ENCODE data around the gene TNFRSF6B.
"Not testable (repeated sequence)": the region's sequence is repeated elsewhere in the genome, so short reads cannot be mapped to it uniquely, and the experiment has no call there.

TNFRSF6B gene

DNA sequence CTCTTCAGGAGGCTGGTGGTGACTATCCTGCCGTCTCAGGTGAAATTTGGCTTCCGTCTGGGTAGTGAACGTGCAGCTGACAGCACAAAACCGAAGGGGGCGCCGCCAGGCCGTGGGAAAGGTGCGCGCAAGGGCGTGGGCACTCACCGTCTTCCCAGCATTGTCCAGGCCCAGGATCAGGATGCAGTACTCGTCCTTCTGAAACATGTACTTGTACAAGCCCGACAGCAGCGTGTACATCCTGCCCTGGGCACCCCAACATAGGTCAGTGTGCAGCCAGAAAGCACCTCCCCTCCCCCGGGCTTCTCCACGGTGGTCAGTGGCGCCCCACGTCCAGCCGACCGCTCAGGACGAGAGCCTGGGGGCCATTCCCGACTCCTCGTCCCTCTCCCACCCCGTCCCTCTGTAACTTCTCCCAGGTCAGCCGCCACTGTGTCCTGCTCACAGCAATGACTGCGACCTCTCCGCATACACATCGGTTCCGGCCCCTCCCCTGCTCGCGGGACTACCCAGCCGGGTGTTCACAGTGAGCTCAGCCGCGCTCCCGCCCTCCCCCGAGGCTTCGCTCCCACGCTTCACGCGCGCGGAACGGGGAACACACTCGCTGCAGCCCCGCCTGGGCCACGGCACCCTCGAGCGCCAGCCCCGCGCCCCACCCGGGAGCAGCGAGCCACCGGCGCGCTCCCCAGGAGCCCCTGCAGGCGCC is 10.6 kb downstream of the TNFRSF6B start:
- in situ Hi-C loops (cut with MboI; ENCODE audit: low sequenced_read_pairs), result no loop called here

DNA sequence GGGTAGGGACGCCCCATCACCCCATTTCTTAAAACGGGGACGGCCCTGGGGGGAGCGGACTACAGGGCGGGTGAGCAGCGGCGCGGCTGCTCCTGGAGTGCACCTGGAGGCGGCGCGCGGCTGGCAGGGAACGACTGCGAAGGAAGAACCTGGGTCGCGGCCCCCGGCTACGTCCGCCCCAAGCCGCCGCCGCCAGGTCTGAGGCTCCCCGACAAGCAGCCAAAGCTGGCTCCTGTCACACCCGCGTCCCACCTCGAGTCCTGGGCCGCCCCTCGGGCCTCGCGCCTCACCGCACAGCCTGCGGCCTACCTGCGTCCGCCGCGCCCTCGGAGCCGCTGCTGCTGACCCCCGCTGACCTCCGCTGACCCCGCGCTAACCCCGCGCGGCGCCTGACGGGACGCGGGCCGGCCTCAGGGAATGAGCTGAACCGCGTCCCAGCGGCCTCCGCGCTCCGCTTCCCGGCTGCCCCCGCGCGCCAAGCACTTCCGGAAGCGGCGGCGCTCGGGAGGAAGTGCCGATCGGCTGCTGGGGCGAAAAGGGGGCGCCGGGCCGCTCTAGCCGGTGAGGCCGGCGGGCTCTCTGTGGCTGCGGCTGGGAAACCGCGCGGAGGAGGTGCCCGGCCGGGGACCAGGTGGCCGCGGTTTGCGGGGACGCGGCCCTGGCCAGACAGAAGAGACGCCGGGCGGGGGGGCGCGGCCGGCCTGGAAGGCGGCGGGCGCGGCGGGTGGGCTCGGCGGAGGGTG is 11.3 kb downstream of the TNFRSF6B start, which contains the start of the genes ARFRP1 and ZGPAT:
Gene ARFRP1, minus strand, starts transcription at position 419 of the 743 bp plus-strand sequence. CDS start 885 bp downstream, outside the sequence.
Gene ZGPAT, plus strand, starts transcription at position 482 of the 743 bp plus-strand sequence. CDS start 542 bp downstream, outside the sequence.
- in situ Hi-C loops (cut with MboI; ENCODE audit: low sequenced_read_pairs), result no loop called here

DNA sequence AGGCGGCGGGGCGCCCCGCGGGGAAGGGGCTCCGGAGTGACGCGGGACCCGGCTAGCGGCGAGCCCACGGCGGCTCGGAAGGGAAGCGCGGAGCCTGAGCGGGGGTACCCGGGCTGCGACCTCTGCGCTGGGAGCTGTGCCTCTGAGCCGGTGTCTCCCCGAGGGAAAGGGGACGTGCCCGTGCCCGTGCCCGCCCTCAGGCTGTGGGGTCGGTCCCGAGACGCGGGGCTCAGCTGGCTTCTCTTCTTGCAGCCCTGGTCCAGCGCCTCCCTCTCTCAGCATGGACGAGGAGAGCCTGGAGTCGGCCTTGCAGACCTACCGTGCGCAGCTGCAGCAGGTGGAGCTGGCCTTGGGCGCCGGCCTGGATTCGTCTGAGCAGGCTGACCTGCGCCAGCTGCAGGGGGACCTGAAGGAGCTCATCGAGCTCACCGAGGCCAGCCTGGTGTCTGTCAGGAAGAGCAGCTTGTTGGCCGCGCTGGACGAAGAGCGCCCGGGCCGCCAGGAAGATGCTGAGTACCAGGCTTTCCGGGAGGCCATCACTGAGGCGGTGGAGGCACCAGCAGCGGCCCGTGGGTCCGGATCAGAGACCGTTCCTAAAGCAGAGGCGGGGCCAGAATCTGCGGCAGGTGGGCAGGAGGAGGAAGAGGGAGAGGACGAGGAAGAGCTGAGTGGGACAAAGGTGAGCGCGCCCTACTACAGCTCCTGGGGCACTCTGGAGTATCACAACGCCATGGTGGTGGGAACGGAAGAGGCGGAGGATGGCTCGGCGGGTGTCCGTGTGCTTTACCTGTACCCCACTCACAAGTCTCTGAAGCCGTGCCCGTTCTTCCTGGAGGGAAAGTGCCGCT is 12.1 kb downstream of the TNFRSF6B start:
- in situ Hi-C loops (cut with MboI; ENCODE audit: low sequenced_read_pairs), result no loop called here

DNA sequence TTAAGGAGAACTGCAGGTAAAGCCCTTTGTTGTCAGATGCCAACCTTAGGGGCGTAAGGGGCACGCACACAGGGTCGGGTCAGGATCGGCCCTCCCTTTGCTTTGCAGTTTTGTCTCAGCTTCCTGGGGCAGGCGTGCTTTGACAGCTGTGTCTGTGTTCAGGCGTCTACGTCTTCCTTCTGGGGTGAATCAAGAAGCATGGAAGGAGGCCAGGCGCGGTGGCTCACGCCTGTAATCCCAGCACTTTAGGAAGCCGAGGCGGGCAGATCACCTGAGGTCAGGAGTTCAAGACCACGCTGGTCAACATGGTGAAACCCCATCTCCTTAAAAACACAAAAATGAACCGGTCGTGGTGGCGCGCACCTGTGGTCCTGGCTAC is 12.7 kb downstream of the TNFRSF6B start:
- in situ Hi-C loops (cut with MboI; ENCODE audit: low sequenced_read_pairs), result no loop called here

DNA sequence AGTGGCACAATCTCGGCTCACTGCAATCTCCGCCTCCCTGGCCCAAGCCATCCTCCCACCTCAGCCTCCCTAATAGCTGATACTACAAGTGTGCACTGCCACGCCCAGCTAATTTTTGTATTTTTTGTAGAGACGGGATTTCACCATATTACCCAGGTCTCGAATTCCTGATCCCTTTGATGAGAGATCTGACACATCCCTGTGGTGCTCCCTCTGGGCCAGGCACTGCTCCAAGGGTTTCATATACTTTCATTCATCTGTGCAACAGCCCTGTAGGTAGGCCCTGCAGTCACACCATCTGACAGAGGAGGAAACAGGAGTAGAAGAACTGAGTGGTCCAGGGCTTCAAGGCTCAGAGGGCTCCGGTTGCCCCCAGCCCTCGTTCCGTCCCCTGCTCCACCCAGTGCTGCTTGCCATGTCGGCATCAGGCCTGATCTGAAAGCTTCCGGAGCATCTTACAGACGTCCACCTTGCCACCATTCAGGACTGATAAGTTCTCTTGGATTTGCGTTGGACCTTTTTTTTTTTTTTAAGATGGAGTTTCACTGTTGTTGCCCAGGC is 14.7 kb downstream of the TNFRSF6B start:
- in situ Hi-C loops (cut with MboI; ENCODE audit: low sequenced_read_pairs), result no loop called here

DNA sequence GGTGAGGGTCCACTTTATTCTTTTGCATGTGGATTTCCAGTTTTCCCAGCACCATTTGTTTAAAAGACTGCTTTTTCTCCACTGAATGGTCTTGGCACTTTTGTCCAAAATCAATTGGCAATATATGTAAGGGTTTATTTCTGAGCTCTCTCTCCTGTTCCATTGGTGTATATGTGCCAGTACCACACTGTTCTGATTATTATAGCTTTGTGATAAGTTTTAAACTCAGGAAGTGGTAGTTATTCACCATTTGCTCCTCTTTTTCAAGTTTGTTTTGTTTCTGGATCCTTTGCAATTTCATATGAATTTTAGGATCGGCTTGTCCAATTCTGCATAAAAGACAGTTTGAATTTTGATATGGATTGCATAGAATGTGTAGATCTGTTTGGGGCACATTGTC is 15.7 kb downstream of the TNFRSF6B start:
- in situ Hi-C loops (cut with MboI; ENCODE audit: low sequenced_read_pairs), result no loop called here

DNA sequence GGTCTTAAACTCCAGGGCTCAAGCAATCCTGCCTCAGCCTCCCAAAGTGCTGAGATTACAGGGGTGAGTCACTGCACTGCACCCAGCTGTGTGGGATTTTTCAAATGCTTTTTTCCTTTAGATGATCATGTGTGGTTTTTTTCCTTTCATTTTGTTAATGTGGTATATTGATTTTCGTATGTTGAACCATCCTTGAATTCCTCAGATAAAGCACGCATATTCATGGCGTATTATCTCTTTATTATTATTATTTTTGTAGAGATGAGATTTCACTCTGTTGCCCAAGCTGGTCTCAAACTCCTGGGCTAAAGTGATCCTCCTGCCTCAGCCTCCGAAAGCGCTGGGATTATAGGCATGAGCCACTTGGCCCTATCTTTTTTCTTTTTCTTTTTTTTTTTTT is 18.4 kb downstream of the TNFRSF6B start:
- in situ Hi-C loops (cut with MboI; ENCODE audit: low sequenced_read_pairs), result no loop called here

DNA sequence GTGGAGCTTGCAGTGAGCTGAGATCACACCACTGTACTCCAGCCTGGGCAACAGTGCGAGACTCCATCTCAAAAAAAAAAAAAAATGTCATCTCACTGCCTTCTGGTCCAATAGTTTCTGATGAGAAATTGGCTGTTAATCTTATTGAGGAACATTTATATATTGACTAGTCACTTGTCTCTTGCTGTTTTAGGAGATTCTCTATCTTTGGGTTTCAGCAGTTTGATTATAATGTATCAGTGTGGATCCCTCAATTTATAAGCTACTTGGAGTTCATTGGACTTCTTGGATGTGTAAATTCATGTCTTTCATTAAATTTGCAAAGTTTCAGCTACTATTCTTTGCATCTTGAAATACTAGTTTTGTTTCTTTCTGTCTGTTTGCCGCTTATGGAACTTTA is 22.5 kb downstream of the TNFRSF6B start:
- in situ Hi-C loops (cut with MboI; ENCODE audit: low sequenced_read_pairs), result no loop called here

DNA sequence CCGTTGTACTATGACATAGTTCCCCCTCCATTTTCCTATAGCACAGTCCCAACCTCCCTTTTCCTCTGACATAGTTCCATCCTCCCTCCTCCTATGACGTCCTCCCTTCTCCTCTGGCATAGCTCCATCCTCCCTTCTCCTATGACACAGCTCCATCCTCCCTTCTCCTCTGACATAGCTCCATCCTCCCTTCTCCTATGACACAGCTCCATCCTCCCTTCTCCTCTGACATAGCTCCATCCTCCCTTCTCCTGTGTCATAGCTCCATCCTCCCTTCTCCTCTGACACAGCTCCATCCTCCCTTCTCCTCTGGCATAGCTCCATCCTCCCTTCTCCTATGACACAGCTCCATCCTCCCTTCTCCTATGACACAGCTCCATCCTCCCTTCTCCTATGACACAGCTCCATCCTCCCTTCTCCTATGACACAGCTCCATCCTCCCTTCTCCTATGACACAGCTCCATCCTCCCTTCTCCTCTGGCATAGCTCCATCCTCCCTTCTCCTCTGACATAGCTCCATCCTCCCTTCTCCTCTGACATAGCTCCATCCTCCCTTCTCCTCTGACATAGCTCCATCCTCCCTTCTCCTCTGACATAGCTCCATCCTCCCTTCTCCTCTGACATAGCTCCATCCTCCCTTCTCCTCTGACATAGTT is 26.6 kb downstream of the TNFRSF6B start:
- in situ Hi-C loops (cut with MboI; ENCODE audit: low sequenced_read_pairs), result not testable (repeated sequence)

DNA sequence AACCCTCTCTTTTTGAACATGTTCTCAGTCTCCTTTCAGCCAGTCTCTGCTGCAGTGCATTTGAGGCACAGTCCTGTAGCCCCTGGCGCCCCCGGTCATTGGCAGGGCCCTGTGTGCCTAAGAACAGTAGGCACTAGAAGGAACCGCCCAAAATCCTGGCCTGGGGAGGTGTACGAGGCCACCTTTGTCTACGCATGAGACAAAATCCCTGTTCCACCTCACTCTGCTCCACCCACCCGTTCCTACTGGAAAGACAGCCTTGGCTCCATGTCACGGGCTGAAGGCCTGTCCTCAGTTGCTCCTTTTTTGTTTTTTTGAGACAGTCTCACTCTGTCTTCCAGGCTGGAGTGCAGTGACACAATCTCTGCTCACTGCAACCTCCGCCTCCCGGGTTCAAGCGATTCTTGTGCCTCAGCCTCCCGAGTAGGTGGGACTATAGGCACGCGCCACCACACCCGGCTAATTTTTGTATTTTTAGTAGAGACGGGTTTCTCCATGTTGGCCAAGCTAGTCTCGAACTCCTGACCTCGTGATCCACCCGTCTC is 33.8 kb downstream of the TNFRSF6B start:
- in situ Hi-C loops (cut with MboI; ENCODE audit: low sequenced_read_pairs), result not testable (repeated sequence)

DNA sequence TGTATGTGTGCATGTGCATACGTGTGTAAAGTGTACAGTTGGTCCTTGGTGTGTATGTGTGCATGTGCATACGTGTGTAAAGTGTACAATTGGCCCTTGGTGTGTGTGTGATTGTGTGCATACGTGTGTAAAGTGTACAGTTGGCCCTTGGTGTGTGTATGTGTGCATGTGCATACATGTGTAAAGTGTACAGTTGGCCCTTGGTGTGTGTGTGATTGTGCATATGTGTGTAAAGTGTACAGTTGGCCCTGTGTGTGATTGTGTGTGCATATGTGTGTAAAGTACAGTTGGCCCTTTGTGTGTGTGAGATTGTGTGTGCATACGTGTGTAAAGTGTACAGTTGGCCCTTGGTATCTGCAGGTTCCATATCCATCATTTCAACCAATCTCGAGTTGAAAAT is 35.0 kb downstream of the TNFRSF6B start:
- in situ Hi-C loops (cut with MboI; ENCODE audit: low sequenced_read_pairs), result no loop called here

DNA sequence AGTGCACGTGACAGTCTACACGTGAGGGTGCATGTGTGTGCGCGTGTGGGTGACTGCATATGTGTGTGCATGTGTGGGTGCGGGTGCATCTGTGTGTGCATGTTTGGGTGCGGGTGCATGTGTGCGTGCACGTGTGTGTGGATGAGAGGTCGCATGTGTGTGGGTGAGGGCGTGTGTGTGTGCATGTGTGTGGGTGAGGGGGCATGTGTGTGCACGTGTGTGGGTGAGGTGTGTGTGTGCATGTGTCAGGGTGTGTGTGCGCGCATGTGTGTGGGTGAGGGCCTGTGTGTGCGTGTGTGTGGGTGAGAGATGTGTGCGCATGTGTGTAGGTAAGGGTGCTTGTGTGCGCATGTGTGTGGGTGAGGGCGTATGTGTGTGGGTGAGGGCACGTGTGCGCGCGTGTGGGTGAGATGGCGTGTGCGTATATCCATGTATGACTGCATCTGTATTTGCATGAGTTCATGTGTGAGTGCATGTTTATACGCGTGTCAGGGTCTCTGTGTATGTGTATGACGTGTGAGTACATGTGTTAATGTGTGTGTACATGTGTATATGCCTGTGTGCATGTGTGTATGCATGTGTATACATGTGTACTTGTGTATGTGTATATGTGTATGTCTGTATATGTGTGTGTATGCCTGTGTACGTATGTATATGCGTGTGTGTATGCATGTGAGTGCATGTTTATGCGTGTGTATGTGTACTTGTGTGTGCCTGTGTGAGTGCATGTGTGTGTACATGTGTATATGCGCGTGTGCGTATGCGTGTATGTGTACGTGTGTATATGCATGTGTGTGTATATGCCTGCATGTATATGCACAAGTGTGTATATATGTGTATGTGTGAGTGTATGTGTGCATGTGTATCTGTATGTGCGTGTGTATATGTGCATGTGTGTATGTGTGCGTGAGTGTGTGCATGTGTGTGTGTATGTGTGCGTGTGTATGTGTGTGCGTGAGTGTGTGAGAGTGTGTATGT is 36.0 kb downstream of the TNFRSF6B start:
- in situ Hi-C loops (cut with MboI; ENCODE audit: low sequenced_read_pairs), result no loop called here

DNA sequence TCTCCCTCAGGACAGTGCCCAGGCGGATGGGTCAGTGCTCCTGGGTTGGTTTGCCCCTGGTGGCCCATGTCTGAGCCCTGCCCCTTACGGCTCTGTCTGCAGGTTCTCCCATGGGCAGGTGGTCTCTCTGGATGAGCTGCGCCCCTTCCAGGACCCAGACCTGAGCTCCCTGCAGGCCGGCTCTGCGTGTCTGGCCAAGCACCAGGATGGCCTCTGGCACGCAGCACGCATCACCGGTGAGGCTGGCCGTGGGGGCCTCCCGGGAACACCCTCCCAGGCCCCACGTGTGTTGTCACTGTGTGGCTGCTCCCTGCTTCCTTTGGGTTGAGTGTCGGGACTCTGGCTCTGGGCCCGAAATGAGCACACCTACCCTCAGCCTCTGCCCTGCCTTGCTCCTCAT is 36.7 kb downstream of the TNFRSF6B start:
- in situ Hi-C loops (cut with MboI; ENCODE audit: low sequenced_read_pairs), result no loop called here

DNA sequence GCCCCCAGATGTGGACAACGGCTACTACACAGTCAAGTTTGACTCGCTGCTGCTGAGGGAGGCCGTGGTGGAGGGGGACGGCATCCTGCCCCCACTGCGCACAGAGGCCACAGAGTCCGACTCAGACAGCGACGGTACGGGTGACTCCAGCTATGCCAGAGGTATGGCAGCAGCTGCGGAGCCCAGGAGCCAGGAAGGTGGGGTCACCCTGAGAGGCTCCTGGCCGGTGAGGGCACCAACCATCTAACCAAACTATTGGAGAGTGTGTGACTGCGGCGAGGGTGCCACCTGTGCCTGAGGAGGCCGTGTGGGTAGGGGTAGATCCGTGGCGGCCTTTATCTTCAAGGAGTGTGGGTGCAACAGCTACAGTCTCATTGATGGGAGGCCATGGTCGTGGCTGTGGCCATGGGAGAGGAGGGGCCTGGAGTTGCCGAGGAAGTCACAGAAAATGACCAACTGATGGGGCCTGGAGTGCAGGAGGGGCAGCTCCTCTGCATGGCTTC is 37.2 kb downstream of the TNFRSF6B start:
- in situ Hi-C loops (cut with MboI; ENCODE audit: low sequenced_read_pairs), result no loop called here

DNA sequence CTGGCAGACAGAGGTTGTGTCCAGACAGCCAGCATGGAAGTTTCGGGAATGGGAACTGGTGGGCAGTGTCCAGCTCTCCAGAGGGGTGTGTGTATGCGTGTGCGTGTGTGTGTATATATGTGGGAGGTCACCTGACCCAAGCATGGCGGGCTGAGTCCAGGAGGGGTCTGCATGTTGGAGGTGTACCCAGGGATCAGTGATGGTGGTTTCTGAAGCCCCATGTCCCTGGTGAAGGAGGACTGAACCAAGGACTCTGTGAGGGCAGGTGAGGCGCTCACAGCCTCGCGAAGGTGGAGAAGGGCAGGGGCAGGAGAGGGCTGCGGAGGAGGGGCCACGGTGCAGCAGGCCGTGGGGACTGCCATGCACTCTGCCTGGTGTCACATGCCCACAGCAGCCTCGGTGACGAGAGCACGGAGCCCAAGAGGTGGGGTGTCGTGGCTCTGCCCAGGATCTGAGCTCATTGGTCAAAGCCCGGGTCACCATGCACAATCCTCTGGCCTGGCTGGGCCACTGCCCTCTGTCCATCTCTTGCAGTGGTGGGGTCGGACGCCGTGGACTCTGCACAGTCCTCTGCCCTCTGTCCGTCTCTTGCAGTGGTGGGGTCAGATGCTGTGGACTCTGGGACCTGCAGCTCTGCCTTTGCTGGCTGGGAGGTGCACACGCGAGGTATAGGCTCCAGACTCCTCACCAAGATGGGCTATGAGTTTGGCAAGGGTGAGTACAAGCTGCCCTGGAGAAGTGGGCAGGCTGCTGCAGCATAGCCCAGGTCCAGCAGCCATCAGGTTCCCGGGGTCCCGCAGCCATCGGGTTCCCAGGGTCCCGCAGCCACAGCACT is 37.9 kb downstream of the TNFRSF6B start:
- in situ Hi-C loops (cut with MboI; ENCODE audit: low sequenced_read_pairs), result no loop called here

DNA sequence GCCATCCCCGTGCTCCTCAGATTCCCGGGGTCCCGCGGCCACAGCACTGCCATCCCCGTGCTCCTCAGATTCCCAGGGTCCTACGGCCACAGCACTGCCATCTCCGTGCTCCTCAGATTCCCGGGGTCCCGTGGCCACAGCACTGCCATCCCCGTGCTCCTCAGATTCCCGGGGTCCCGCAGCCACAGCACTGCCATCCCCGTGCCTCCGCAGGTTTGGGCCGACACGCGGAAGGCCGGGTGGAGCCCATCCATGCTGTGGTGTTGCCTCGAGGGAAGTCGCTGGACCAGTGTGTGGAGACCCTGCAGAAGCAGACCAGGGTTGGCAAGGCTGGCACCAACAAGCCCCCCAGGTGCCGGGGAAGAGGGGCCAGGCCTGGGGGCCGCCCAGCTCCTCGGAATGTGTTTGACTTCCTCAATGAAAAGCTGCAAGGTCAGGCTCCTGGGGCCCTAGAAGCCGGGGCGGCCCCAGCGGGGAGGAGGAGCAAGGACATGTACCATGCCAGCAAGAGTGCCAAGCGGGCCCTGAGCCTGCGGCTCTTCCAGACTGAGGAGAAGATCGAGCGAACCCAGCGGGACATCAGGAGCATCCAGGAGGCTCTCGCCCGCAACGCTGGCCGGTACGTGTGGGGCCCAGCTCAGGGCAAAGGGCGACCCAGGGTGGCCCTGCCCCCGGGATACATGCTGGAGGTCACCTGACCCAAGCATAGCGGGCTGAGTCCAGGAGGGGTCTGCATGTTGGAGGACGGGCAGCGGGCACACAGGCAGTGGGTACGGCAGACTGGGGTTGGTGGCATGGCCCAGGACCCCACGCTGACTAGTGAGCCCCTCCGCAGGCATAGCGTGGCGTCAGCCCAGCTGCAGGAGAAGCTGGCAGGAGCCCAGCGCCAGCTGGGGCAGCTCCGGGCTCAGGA is 38.8 kb downstream of the TNFRSF6B start:
- in situ Hi-C loops (cut with MboI; ENCODE audit: low sequenced_read_pairs), result no loop called here
